Activated CD4-positive, alpha-beta T cell treated with anti-CD3 and anti-CD28 coated beads, Interleukin-2, amount 50 U/mL, for 4 hours (primary cell): ENCODE measurements around the gene VLDLR.
"Not testable (repeated sequence)": the region's sequence is repeated elsewhere in the genome, so short reads cannot be mapped to it uniquely, and the experiment has no call there.

ENCODE experiments used
- DNase-seq, 2 experiments: peaks; one replicate each; pipeline ENCODE4 v3.0.0-alpha.2; 2020

VLDLR gene

GRCh38 chr9:2664174-2665065, 42.8 kb downstream of the VLDLR start:
- no peak for DNase-seq

DNA sequence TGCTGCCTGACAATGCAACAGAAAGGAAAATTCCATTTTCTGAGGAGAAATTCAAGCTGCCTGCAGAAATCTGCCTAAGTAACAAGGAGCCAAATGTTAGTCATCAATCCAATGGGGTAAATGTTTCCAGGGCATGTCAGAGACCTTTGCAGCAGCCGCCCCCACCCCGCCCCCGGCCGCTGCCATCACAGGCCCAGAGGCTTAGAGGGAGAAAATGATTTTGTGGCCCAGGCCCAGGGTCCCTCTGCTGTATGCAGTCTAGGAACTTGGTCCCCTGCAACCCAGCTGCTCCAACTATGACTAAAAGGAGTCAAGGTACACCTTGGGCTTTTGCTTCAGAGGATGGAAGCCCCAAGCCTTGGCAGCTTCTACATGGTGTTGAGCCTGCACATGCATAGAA, 45.0 kb downstream of the VLDLR start:
- DNase-seq: no peak

GRCh38 chr9:2673161-2673560, 51.6 kb downstream of the VLDLR start:
- DNase-seq: no peak

DNA sequence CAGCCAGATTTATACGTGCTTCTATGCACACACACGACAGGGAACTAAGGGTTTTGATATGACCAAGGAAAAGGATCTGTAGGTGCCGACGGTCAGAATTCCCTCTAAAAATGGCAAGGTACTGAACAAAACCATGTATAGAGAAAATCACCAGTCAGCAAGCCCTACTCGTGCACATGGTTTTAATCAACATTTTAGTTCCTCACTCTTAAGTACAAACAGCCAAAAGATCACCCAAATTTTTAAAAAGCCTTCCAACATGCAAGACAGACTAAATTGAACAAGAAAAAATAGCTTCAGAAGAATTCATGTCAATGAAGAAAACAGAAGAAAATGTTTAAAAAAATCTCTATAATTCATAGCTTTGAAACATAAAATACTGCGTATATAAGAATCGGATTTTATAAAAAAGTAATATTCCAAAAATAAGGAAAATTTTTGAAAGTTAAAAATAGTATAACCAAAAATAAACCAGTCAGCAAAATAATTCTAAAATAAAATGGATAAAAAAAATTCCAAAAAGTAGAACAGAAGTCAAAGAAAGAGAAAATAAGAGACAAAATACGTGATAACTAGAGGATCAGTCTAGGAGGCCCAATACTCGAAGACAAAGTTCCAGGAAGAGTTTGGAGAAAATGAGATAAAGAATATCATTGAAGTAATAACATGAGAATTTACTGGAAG, 52.7 kb downstream of the VLDLR start:
- DNase-seq: no peak

GRCh38 chr9:2675834-2676233, 54.2 kb downstream of the VLDLR start:
- no peak for DNase-seq

GRCh38 chr9:2676466-2676865, 54.9 kb downstream of the VLDLR start:
- DNase-seq: no peak

- DNase-seq: no peak
These were observed 56.6 kb downstream of the VLDLR start for GRCh38 chr9:2677915-2678889.

DNA sequence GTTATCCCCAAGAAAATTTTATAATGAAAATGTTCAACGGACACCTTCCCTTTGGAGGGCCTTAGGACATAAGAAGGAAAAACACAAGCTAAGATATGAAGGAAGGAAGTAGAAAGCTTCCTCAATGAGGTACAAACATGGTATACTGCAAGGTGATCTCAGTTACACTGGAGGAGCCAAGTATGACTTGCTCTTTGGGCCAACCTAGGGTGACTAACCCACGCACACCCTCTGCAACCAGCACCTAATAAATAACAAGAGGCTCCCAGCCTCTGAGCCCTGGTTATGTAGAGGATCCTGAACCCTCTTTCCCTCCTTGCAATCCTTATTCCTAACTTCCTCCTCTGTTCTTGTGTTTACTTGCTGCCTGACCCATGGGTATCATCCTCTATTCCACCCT, 57.4 kb downstream of the VLDLR start:
- no peak for DNase-seq

- no peak for DNase-seq
These were observed 60.4 kb downstream of the VLDLR start for GRCh38 chr9:2681981-2682380.

GRCh38 chr9:2686911-2687310, 65.3 kb downstream of the VLDLR start:
- no peak for DNase-seq

DNA sequence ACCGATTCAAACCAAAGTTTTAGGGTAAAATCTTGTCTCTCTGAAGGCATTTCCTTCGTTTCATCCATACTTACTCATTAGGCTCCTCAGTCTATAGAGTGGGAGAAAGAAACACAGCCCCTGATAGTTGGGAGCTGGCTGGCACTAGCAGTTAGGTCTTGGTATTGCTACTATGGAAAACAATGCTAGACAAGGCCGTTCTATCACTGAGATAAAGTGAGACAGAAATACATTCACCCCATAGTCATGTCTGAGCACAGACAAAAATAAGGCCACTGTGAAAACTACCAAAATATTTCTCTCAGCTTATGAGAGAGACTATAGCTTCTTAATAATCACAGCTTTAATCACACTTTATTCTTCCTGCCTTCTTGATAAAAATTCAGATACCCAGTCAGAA, 67.0 kb downstream of the VLDLR start:
- DNase-seq: no peak

- no peak for DNase-seq
These were observed 69.6 kb downstream of the VLDLR start for GRCh38 chr9:2691212-2691611.

GRCh38 chr9:2691626-2692025, 70.0 kb downstream of the VLDLR start:
- DNase-seq: no peak

DNA sequence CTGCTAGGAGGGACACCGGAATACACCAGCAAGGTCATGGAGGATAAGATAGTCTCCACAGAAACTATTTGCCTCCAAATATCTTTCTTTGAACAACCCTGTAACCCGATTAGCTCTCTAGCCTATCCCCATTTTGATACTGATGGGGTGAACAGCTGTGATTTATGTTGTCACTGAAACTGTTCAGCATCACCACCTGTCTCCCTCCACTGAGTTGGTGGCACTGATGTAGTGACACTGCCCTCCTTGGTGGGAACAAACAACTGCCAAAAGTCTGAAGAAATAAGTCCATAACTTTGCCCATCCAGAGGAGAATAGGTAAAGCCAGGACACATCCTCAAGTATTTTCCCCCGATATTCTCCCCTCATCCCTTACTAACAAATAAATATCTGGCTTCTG, 71.5 kb downstream of the VLDLR start:
- DNase-seq: no peak

DNA sequence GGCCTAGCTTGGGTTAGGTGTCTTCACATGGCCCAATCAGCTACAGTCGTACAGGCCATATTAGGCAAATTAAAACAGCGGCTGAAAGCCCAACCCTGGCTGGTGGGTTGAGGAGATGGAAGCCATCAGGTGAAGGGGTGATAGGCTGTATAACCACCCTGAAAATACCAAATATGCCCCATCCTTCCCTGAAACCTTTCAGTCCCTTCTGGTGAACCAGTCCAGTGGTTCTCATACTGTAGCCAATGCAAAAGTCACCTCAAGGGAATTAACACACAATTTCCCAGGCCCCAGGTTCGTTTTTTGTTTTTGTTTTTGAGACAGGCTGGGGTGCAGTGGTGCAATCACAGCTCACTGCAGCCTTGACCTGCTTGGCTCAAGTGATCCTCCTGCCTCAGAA, 75.9 kb downstream of the VLDLR start:
- no peak for DNase-seq

- DNase-seq: no peak
These were observed 78.8 kb downstream of the VLDLR start for GRCh38 chr9:2700398-2700797.

GRCh38 chr9:2700909-2701550, 79.4 kb downstream of the VLDLR start:
- no peak for DNase-seq

GRCh38 chr9:2704504-2704903, 82.9 kb downstream of the VLDLR start:
- DNase-seq: no peak

GRCh38 chr9:2707256-2707655, 85.7 kb downstream of the VLDLR start:
- not testable (repeated sequence) for DNase-seq
